Ishikawa (cell line): ENCODE results near the gene DHX30.

Source experiments
- CEBPB ChIP-seq: IDR thresholded peaks from 2 replicates; pipeline ENCODE4 v1.6.1; 2012
- CREB1 ChIP-seq: IDR thresholded peaks from 2 replicates; pipeline ENCODE4 v1.6.1; 2012; ENCODE audit warnings: low read depth
- EGR1 ChIP-seq: IDR thresholded peaks from 2 replicates; pipeline ENCODE4 v1.6.1; 2012
- EP300 ChIP-seq: IDR thresholded peaks from 2 replicates; pipeline ENCODE4 v1.6.1; 2012; ENCODE audit warnings: borderline replicate concordance
- FOXM1 ChIP-seq: IDR thresholded peaks from 2 replicates; pipeline ENCODE4 v1.6.1; 2012; ENCODE audit warnings: low read depth, borderline replicate concordance
- MAX ChIP-seq: IDR thresholded peaks from 2 replicates; pipeline ENCODE4 v1.6.1; 2012
- NFIC ChIP-seq: IDR thresholded peaks from 2 replicates; pipeline ENCODE4 v1.6.1; 2012
- RAD21 ChIP-seq: IDR thresholded peaks from 2 replicates; pipeline ENCODE4 v1.6.1; 2012; ENCODE audit warnings: low read depth
- REST ChIP-seq: IDR thresholded peaks from 2 replicates; pipeline ENCODE4 v1.6.1; 2012; ENCODE audit warnings: low read depth, mild to moderate bottlenecking
- TAF1 ChIP-seq: IDR thresholded peaks from 2 replicates; pipeline ENCODE4 v1.6.1; 2012; ENCODE audit warnings: low read depth, mild to moderate bottlenecking
- TCF12 ChIP-seq: IDR thresholded peaks from 2 replicates; pipeline ENCODE4 v1.6.1; 2012; ENCODE audit warnings: low read depth
- TEAD4 ChIP-seq: IDR thresholded peaks from 2 replicates; pipeline ENCODE4 v1.6.1; 2012
- YY1 ChIP-seq: IDR thresholded peaks from 2 replicates; pipeline ENCODE4 v1.6.1; 2012; ENCODE audit warnings: low read depth
- ZBTB7A ChIP-seq: IDR thresholded peaks from 2 replicates; pipeline ENCODE4 v1.6.1; 2012; ENCODE audit warnings: low read depth
- TF ChIP-seq, protein P1 (sequence below): IDR thresholded peaks from 2 replicates; pipeline ENCODE4 v1.6.1; 2012

DHX30 gene

DNA sequence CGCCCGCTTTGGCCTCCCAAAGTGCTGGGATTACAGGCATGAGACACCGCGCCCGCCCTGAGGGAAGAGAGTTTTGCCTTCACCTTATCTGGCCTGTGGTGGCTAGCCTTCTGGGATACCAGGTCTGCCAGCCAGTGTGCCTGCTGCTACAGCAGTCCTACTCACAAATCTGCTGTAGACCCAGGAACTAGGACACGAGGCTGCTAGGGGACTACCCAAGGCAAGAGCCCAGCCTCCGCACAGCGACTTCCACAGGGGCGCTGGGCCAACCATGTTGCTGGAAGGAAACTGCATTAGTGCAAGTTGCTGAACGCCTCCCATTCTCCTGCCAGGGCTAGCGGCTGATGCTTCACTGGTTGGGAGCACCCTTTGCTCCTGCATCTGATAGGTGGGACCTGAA lies 53.7 kb downstream of the DHX30 start:
- no peak for TF ChIP-seq MAX
- no peak for TF ChIP-seq REST
- no peak for TF ChIP-seq ZBTB7A
- TF ChIP-seq TEAD4, result no peak
- TF ChIP-seq, protein P1, sequence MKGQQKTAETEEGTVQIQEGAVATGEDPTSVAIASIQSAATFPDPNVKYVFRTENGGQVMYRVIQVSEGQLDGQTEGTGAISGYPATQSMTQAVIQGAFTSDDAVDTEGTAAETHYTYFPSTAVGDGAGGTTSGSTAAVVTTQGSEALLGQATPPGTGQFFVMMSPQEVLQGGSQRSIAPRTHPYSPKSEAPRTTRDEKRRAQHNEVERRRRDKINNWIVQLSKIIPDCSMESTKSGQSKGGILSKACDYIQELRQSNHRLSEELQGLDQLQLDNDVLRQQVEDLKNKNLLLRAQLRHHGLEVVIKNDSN, result no peak
- no peak for TF ChIP-seq CREB1
- TF ChIP-seq RAD21, result no peak
- TF ChIP-seq CEBPB, result no peak
- TF ChIP-seq EP300, result no peak
- no peak for TF ChIP-seq NFIC
- TF ChIP-seq TCF12, result no peak
- no peak for TF ChIP-seq TAF1
- no peak for TF ChIP-seq FOXM1
- no peak for TF ChIP-seq YY1
- no peak for TF ChIP-seq EGR1

GRCh38 chr3:47857151-47857550 lies 54.2 kb downstream of the DHX30 start:
- TF ChIP-seq, protein P1, result no peak
- no peak for TF ChIP-seq MAX
- TF ChIP-seq TAF1, result no peak
- TF ChIP-seq ZBTB7A, result no peak
- TF ChIP-seq FOXM1, result no peak
- no peak for TF ChIP-seq CEBPB
- TF ChIP-seq NFIC, result no peak
- no peak for TF ChIP-seq RAD21
- TF ChIP-seq REST, result no peak
- TF ChIP-seq EP300, result no peak
- TF ChIP-seq EGR1, result no peak
- TF ChIP-seq YY1, result no peak
- no peak for TF ChIP-seq TEAD4
- no peak for TF ChIP-seq TCF12
- TF ChIP-seq CREB1, result no peak

DNA sequence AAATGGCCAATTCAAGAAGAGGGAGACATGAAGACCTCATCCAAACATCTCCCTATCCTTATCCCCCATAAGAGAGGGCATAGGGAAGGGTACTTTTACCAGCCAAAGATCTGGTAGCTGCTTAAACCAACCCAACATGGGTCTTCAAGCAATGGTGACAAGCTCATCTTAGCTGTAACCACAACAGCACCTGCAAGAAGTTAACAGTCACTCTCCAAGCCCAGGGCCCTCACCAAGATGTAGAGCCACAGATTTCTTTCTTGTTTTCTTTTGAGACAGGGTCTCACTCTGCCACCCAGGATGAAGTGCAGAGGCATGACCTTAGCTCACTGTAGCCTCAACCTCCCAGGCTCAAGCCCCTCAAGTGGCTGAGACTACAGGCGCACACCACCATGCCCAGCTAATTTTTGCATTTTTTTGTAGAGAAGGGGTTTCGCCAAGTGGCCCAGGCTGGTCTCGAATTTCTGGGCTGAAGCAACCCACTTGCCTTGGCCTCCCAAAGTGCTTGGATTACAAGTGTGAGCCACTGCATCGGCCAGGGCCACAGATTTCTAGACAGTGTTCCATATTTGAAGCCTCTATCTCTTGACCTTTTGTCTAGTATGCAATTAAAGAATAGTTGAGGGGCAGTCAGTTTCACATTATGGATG lies 57.1 kb downstream of the DHX30 start:
- TF ChIP-seq REST (no peak), FOXM1 (no peak), TCF12 (no peak), EGR1 (no peak), ZBTB7A (no peak), RAD21 (no peak), CEBPB (no peak), CREB1 (no peak), TAF1 (no peak), MAX (no peak), YY1 (no peak), NFIC (no peak), EP300 (no peak), TEAD4 (no peak)
- TF ChIP-seq, protein P1, result no peak
